ENCODE measurements around the gene DPY30.

Gene DPY30

GRCh38 chr2:32009516-32010256, 29.9 kb downstream of the DPY30 start:
- DNase-seq (ENCODE audit: low read depth, low spot score) = no peak

GRCh38 chr2:32008805-32009515, 30.6 kb downstream of the DPY30 start:
- DNase-seq (ENCODE audit: low read depth, low spot score) = no peak

GRCh38 chr2:32007121-32007391, 32.5 kb downstream of the DPY30 start:
- DNase-seq (ENCODE audit: low read depth, low spot score) = no peak

- no peak for DNase-seq (ENCODE audit: low read depth, low spot score)
These were observed 34.1 kb downstream of the DPY30 start for GRCh38 chr2:32005371-32005976.

- DNase-seq (ENCODE audit: low read depth, low spot score) = no peak
These were observed 35.8 kb downstream of the DPY30 start for GRCh38 chr2:32003791-32004190.

- no peak for DNase-seq (ENCODE audit: low read depth, low spot score)
These were observed 37.2 kb downstream of the DPY30 start for GRCh38 chr2:32002406-32002805.

GRCh38 chr2:31999438-31999837, 40.2 kb downstream of the DPY30 start:
- no peak for DNase-seq (ENCODE audit: low read depth, low spot score)

- DNase-seq (ENCODE audit: low read depth, low spot score) = no peak
These were observed 40.7 kb downstream of the DPY30 start for GRCh38 chr2:31998731-31999383.

- no peak for DNase-seq (ENCODE audit: low read depth, low spot score)
These were observed 42.0 kb downstream of the DPY30 start for GRCh38 chr2:31997653-31998052.

GRCh38 chr2:31996571-31997150, 42.9 kb downstream of the DPY30 start:
- DNase-seq (ENCODE audit: low read depth, low spot score) = no peak

GRCh38 chr2:31992934-31993333, 46.7 kb downstream of the DPY30 start:
- DNase-seq (ENCODE audit: low read depth, low spot score) = no peak

- DNase-seq (ENCODE audit: low read depth, low spot score) = no peak
These were observed 47.5 kb downstream of the DPY30 start for GRCh38 chr2:31992025-31992579.

- no peak for DNase-seq (ENCODE audit: low read depth, low spot score)
These were observed 49.7 kb downstream of the DPY30 start for GRCh38 chr2:31989946-31990345.

- DNase-seq (ENCODE audit: low read depth, low spot score) = no peak
These were observed 52.0 kb downstream of the DPY30 start for GRCh38 chr2:31987454-31988220.

GRCh38 chr2:31986906-31987305, 52.7 kb downstream of the DPY30 start:
- no peak for DNase-seq (ENCODE audit: low read depth, low spot score)

GRCh38 chr2:31983762-31984467, 55.7 kb downstream of the DPY30 start:
- no peak for DNase-seq (ENCODE audit: low read depth, low spot score)

- no peak for DNase-seq (ENCODE audit: low read depth, low spot score)
These were observed 58.8 kb downstream of the DPY30 start for GRCh38 chr2:31980674-31981356.

- no peak for DNase-seq (ENCODE audit: low read depth, low spot score)
These were observed 59.6 kb downstream of the DPY30 start for GRCh38 chr2:31979956-31980355.

- DNase-seq (ENCODE audit: low read depth, low spot score) = no peak
These were observed 60.6 kb downstream of the DPY30 start for GRCh38 chr2:31979018-31979417.

GRCh38 chr2:31978436-31978835, 61.2 kb downstream of the DPY30 start:
- DNase-seq (ENCODE audit: low read depth, low spot score) = no peak
